C4-2B (cell line): ENCODE measurements around the gene GALT.

Source experiments
- H3K27ac ChIP-seq: fragments of 450-650 bp; 2 replicates; pipeline ENCODE4 v1.5.1; 2017
- ZFX ChIP-seq: fragments of 450-650 bp; IDR thresholded peaks from 2 replicates; pipeline ENCODE4 v1.6.1; 2017
- TF ChIP-seq, protein P1 (sequence below): fragments of 450-650 bp; conservative IDR thresholded peaks from 2 replicates; pipeline ENCODE4 v1.5.1; 2017; ENCODE audit warnings: mild to moderate bottlenecking

The GALT gene

DNA sequence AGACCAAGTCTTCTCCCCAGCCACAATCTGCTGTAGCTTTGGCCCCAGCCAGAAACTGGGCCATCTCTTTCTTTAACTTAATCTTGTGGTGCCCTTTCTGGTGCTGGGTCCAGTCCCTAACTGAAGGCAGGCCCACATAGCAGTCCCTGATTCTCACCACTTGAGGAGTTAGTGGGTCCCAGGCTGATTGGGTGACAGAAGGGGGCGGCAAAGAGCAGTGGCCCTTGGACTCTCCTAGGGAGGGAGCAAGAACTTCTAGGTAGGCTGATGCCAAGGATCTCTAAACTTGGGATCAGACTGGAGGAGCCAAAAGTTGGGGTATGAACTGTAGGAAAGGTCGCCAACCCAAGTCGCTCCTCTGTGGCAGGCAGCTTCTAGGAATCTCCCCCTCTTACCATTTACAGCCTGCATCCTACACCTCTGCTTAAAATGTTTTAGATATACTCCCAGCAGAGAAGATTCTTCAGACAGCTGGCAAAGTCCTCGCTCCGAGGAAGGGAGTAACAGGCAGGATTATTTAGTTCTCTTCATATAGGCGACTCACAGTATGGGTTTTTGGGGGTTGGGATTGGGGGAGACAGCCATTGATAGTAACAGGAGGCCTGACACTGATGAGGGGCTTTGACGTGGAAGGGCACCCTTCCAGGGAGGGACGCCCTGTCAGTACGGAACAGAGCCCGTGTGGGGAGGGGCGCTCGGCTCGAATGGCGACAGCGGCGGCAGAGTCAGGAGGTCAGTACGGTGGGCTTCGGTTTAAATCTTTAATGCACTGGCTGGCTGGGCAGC, 18.0 kb downstream of the GALT start:
- H3K27ac ChIP-seq, result peak overlapping the region; percentile 78
- TF ChIP-seq, protein P1, sequence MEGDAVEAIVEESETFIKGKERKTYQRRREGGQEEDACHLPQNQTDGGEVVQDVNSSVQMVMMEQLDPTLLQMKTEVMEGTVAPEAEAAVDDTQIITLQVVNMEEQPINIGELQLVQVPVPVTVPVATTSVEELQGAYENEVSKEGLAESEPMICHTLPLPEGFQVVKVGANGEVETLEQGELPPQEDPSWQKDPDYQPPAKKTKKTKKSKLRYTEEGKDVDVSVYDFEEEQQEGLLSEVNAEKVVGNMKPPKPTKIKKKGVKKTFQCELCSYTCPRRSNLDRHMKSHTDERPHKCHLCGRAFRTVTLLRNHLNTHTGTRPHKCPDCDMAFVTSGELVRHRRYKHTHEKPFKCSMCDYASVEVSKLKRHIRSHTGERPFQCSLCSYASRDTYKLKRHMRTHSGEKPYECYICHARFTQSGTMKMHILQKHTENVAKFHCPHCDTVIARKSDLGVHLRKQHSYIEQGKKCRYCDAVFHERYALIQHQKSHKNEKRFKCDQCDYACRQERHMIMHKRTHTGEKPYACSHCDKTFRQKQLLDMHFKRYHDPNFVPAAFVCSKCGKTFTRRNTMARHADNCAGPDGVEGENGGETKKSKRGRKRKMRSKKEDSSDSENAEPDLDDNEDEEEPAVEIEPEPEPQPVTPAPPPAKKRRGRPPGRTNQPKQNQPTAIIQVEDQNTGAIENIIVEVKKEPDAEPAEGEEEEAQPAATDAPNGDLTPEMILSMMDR, result peak; percentile 92
- TF ChIP-seq ZFX, result no peak

DNA sequence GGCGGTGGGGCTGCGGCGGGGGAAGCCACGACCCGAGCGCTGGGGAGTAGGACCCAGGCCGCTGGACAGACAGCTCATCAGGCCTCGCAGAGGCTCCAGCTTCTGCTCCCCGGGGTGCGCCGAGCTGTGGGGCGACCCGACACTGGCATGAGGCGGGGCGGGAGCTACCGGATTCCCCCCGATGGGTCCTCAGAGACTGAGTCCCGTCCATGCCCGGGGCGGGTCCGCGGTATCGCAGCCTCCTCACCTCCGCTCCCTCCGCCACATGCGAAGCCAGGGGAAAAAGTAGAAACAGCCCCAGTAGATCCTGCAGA, 18.5 kb downstream of the GALT start:
- H3K27ac ChIP-seq, result peak overlapping the region; percentile 78

DNA sequence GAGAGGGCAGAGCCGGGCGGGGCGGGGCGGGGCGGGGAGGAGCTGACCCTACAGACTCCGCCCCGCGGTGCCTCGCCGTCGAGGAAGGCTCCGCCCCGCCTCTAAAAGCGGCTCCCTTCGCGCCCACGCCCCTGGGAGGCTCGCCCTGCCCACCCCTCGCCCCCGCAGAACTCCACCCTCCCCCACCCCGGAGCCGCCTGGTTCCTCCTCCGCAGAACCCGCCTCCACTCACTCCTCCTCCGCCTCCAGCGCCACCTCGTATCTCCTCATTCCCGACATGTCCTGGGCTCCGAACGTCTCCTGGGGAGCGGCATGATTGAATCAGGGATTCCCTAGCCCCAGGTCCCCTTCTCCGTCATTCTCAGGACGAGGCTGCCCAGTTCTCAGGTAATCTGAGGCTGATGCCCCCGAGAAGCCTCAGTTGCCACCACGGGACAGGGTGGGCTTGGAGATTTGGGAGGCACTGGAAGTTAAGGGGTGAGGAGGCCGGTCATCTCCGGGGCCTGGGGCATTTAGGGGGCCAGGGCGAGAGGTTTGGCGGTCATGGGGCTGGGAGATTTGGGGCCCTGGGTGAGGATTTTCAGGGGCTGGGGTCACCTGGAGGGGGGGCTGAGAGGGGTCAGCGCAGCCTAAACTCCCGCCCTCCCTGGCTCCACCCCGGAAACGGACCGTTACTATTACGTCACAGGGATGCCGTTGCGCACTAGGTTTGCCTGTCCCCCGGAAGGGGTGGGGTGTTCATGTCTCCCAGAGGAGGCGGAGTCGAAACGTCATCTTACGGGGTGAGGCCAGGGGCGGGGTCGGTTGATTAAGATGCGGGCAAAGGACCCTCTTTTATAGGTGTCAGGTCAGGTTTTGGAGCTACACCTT, 19.1 kb downstream of the GALT start:
- H3K27ac ChIP-seq, result peak overlapping the region; percentile 78
- no peak for TF ChIP-seq ZFX
- TF ChIP-seq, protein P1, result no peak

More for the DNA sequence above, 18.5 kb downstream of the GALT start:
- TF ChIP-seq ZFX, result no peak
- TF ChIP-seq, protein P1, result no peak

DNA sequence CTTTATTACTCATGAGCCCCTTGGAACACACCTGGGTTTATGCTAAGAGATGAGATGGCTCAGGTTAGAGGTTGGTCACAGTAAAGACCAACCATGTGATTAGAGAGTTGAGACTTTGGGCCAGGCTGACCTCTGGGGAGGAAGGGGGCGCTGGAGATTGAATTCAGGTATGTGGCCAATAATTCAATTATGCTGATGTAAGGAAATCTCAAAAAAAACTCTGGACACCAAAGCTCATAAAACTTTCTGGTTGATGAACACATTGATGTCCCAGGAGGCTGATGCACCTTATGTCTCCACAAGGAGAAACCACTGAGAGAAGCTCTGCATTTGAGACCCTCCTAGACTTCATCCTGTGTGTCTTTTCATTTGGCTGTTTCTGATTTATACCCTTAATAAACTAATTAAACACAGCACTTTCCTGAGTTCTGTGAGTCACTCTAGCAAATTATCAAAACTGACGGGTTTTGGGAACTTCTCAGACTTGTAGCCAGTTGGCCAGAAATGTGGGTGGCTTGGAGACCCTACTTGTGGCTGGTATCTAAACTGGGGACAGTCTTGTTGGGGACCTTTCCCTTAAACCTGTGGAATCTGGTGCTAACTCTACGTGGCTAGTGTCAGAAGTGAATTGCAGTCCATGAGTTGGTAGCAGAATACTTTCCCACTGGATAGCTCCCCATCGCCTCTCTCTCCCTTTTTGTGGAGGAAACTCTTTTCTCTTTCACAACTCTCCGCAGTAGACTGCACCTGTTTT, 23.5 kb downstream of the GALT start:
- TF ChIP-seq, protein P1, result no peak
- TF ChIP-seq ZFX, result no peak
- H3K27ac ChIP-seq, result no peak overlapping the region

DNA sequence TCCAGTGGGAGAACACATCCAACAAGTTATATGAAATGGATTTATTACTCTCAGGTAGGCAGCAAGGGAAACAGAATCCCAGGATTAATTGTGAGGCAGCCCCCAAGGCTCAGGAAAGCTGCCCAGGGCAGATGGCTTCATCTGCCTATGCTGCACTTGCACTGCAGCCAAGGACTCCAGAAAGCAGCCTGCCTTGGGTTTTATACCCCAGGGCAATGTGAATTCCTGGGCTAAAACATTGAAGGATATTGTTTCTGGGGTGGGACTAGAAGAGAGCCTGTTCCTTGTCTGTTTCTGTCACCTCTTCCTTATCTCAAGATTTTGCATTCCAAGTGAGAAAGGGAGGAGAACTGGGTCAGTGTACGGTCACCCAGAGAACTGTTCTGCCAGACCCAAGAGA, 24.8 kb downstream of the GALT start:
- TF ChIP-seq ZFX, result no peak
- TF ChIP-seq, protein P1, result no peak

DNA sequence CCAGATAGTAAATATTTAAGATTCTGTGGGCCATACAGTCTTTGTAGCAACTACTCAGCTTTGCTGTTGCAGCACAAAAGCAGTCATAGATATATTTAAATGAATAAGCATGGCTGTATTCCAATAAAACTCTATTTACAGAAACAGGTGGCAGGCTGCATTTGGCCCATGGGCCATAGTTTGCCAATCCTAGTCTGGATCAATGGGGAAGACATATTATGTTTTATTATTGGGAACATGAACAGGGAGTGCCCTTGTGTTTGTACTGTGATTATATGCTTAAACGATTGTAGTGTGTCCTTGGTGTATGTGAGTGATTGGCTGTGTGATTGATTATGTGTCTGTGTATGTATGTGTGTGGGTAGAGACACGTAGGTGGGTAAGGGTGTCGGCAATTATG, 28.0 kb downstream of the GALT start:
- no peak overlapping the region for H3K27ac ChIP-seq
- TF ChIP-seq ZFX, result no peak
- TF ChIP-seq, protein P1, result no peak

More for the DNA sequence above, 24.8 kb downstream of the GALT start:
- no peak overlapping the region for H3K27ac ChIP-seq
